SKM-1 (cell line): ENCODE data around the gene PEX11B.

Experiments used
- DNase-seq: peaks from one replicate; lab custom pipeline; 2025; ENCODE audit not compliant: unreplicated experiment; lab: John Stamatoyannopoulos, UW

The PEX11B gene, protein sequence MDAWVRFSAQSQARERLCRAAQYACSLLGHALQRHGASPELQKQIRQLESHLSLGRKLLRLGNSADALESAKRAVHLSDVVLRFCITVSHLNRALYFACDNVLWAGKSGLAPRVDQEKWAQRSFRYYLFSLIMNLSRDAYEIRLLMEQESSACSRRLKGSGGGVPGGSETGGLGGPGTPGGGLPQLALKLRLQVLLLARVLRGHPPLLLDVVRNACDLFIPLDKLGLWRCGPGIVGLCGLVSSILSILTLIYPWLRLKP

GRCh38 chr1:145918144-145918991 lies at the start of gene PEX11B:
Gene PEX11B (minus strand): TSS chr1:145918717. CDS start chr1:145918688, 29 bp downstream.
- DNase-seq: peak; percentile 91

GRCh38 chr1:145967288-145967687 lies 48.8 kb upstream of the PEX11B start:
- DNase-seq: no peak

- no peak for DNase-seq
These were observed 46.7 kb upstream of the PEX11B start for GRCh38 chr1:145965119-145965744.

DNA sequence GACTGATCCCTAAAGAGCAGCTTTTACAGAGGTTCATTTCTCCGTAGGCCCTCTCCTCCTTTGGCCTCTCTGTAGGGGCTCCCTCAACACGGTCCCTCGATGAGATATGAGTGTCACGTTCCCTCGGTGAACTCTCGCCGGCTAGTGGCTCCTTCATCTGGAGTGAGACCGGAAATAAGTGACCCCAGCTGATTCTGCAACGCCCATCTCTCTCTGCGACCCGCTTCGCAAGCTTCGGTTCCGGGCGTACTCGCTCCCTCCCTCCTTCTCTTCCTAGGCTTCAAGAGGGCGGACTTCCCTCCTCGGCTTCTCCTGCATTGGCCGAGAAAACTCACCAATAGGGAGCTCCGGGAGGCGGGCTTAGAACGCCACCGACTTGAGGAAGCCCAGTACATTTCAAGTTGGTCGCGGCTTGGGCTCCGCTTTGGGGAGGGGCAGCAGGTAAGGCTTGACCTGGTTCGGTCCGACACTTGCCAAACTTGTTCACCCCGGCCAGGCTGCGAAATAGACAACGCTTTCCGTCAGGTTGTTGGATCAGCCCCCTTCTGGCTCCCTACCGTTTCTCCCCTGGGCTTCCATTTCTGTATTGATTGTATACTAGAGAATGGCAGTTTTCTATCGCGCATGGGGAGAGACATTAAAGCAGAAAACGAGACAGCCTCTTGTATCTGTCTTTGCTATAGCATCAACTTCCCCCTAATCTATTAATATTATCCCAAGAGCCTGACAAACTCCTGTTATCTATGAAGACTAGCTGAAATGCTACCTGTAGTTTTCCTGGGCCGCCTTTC lies 46.0 kb upstream of the PEX11B start, which contains the start of the genes ANKRD34A and POLR3GL:
Gene ANKRD34A, minus strand, starts transcription at position 248 of the 791 bp plus-strand sequence. CDS start 2,816 bp downstream, outside the sequence.
Gene POLR3GL, plus strand, starts transcription at position 363 of the 791 bp plus-strand sequence. CDS start 10,176 bp downstream, outside the sequence.
- DNase-seq: peak; percentile 96

DNA sequence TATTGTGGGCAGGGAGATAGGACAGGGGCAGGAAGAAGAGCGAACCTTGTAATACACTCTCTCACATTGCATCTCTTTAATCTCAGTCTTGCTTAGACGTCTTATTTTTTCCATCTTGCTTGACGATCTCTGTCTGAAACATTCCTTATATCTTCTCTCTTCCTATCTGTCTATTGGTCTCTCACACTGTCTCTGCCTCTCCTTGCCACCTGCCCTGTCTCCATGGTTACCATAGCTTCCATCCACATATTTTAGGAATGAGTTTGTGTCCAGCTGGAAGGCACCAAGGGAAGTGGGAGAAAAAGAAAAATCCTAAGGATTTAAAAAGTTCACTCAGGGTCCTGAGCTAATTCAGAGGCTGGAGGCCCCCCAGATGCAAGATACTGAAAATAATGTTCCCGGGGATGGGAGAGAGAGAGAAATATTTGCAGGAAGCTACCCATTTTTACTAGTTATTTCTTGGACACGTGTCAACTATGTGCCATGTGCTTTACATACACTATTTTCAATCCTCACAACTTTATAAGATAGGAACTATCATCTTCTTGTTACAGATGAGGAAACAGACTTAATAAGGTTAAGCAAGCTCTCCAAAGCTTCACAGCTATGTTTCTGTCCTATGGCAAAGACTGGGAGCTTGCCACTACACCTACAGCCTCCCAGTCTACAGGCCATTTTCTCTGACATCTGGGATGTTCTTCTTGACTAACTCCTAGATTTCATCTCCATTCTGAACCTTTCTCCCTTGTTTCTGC lies 44.9 kb upstream of the PEX11B start:
- DNase-seq: no peak

- no peak for DNase-seq
These were observed 43.9 kb upstream of the PEX11B start for GRCh38 chr1:145962157-145963102.

DNA sequence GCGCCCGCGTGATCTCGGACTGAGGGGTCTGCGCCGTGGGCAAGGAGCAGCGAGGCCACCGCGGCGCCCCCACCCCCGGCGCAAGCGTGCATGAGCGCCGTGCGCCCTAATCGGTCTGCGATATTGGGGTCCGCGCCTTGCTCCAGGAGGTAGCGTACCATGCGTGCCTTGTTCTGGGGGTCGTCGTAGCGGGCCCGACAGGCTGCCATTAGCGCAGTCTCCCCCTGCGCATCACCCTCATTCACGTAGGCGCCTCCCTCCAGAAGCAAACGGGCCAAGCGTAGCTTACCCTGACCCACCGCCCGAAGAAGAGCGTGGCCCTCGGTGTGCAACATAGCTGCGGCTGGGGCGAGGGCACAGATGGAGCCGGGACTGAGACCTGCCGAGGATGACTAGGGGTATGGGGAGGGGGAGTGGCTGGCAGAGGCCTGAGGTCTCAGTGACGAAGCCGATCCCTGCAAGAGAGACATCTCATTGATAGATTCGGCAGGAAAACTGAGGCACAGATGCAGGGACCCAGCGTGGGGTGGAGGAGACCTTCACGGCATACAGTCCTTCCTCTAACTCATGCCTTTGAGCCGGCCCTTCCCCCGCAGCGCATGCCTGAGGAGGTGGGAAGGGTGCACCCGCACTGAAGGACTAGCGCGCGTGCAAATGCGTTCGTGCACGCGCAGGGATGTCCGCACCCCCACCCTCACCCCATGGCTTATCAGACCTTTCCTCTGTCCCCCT lies 43.1 kb upstream of the PEX11B start:
- no peak for DNase-seq

DNA sequence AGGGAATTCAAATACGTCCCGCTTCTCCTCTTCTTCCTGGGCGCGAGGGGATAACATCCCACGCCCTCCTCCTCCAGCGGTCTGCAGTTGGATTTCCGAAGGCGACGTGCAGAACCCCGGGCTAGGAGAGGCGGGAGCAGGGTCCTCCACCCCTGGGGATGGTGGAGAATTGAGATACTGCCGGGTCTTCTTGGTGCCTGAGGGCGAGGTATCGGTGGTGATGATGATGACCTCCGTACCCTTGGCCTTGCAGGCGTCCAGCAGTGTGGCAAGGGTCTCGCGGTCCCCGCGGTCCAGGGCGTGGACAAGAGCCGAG lies 42.5 kb upstream of the PEX11B start:
- no peak for DNase-seq

DNA sequence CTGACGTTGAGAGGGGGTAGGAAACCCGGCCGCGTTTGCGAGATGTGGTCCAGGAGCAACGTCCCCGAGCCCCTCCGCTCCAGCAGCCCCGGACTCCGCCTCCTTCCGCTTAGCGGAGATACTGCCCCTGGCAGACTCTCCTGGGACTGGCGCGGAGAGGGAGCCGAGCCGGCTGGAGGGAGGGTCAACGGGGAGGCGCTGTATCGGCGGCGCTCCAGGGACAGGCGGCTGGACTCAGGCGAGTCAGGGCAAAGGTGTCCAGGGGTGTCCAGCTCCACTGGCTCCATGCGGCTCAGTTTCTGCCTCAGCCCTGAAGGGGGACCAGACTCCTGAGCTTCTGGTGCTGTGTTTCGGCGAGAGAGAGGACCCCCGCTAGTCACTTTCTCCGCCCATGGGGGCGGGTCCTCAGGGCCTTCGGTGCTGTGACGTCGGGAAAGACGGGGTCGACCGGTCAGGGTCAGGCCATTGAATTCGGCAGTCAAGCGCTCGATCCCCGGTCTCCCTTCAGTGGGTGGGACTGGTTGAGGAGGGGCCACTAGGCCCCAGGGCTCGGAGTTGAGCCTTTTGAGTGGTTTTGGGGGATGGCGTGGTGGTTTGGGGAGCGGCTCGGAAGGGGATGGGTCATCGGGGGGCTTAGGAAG lies 42.1 kb upstream of the PEX11B start:
- DNase-seq: no peak

DNA sequence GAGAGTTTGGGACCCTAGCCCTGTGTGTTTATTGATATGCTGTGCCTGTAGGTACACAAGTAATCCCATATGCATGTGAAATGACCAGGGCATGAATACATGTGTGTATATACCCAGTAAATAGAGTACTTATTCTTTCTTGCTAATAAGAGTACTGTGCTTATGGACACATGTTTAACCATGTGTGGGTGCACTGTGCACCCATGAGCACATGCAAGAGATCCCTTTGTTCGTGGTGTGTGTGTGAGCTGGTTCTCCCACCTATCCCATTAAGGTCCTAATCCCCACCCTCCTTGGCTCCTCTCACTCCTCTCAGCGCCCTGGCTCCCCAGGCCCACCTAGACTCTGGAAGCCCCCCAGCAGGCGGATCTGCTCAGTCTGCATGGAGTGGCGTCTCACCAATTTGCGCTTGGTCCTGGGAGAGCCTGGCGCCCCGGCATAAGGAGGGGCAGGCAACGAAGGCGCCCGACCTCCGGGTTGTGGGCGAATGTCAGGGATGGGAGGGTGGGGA lies 41.5 kb upstream of the PEX11B start:
- DNase-seq: no peak

DNA sequence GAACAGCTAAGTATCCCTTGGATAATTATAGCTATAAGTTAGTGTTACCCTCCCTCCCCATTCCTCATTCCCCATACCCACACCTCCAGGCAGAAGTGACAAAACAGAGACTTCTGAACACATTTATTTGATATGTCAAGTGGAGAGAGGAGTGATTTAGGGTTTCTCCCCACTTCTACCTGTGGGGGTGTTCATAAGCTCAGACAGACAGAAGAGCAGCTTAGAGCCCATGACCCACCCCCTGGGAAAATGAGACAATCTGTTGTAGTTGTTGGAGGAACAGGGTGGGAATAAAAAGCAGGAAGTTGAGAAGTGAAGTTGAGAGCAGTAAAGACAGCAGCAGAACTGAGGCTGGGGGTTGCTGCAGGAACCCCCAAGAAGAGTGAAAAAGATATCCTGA lies 40.8 kb upstream of the PEX11B start:
- DNase-seq: no peak

DNA sequence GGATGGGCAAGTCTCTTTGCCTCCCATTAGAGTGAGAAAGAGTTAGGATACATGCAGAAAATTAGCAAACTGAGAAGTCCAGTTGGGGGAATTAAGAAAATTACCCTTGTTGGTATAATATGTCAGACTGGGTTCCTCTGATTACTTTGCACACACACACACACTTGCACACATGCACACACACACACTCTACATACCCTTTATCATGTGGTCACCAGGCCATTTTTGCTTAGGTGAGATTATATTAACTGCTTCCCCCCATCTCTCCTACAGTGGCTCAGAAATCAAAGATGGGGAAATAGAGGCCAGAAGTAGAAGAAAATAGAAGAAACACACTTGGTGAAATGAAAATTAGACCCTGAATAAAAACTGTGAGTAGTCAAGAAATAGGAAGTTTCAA lies 40.2 kb upstream of the PEX11B start:
- no peak for DNase-seq

GRCh38 chr1:145957443-145958319 lies 39.2 kb upstream of the PEX11B start, which contains the start of gene LIX1L:
Gene LIX1L (minus strand): TSS chr1:145958017. CDS start chr1:145957927, 90 bp downstream.
- peak; percentile 94 for DNase-seq

GRCh38 chr1:145956781-145957442 lies 38.4 kb upstream of the PEX11B start:
- DNase-seq: no peak

DNA sequence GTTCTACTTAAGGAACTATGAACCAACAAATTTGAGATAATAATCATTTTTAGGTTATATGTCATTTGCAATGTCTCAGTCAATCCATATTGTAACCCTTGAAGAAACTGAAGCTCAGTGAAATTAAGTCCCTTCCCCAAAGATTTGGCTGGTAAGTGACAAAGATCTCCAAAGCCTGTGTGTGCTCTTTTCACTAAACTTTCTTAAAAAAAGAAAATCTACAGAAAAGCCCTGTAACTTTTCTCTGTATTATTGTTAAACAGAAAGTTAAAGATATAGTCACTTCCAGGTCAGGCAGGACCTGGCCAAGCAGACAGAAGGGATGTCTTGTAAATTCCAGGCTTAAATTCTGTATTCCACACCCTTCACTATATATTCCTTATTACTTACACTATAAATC lies 37.8 kb upstream of the PEX11B start:
- no peak for DNase-seq

GRCh38 chr1:145955436-145955835 lies 36.9 kb upstream of the PEX11B start:
- DNase-seq: no peak
